HepG2 (cell line): ENCODE results near the gene POMT1. TPM values are rescaled to one million over a fixed set of nuclear protein-coding genes. Genes with fewer than 3 reads are reported as not detected.

Experiments used
- DR1 ChIP-seq: sonication (generic); formaldehyde crosslinking; IDR thresholded peaks from 2 replicates; pipeline ENCODE4 v1.8.0; 2021; ENCODE audit warnings: mild to moderate bottlenecking, missing genetic modification reagents, inconsistent platforms
- KAT7 ChIP-seq: IDR thresholded peaks from 2 replicates; pipeline ENCODE4 v1.6.1; 2018; ENCODE audit warnings: borderline replicate concordance, missing compliant biosample characterization
- MAF1 ChIP-seq: sonication (generic); formaldehyde crosslinking; IDR thresholded peaks from 2 replicates; pipeline ENCODE4 v1.5.0; 2020; ENCODE audit warnings: missing genetic modification reagents, borderline replicate concordance
- MEIS2 ChIP-seq: sonication (generic); formaldehyde crosslinking; IDR thresholded peaks from 2 replicates; pipeline ENCODE4 v1.9.0; 2021; ENCODE audit warnings: mild to moderate bottlenecking, missing genetic modification reagents
- MIER2 ChIP-seq: IDR thresholded peaks from 2 replicates; pipeline ENCODE4 v1.6.1; 2016; ENCODE audit warnings: missing biosample characterization, missing genetic modification reagents
- MYC ChIP-seq: sonication (generic); formaldehyde crosslinking; IDR thresholded peaks from 2 replicates; pipeline ENCODE4 v1.9.0; 2021; ENCODE audit warnings: missing genetic modification reagents, borderline replicate concordance
- PPARG ChIP-seq: conservative IDR thresholded peaks from 2 replicates; pipeline ENCODE4 v1.6.1; 2016; ENCODE audit warnings: missing biosample characterization, missing genetic modification reagents
- SP2 ChIP-seq: sonication (generic); formaldehyde crosslinking; IDR thresholded peaks from 2 replicates; pipeline ENCODE4 v1.5.1; 2020; ENCODE audit warnings: mild to moderate bottlenecking, missing genetic modification reagents
- YEATS2 ChIP-seq: sonication (generic); formaldehyde crosslinking; IDR thresholded peaks from 2 replicates; pipeline ENCODE4 v1.4.0; 2020; ENCODE audit warnings: missing genetic modification reagents, borderline replicate concordance
- ZFP37 ChIP-seq: sonication (generic); formaldehyde crosslinking; IDR thresholded peaks from 2 replicates; pipeline ENCODE4 v1.4.0; 2020; ENCODE audit warnings: missing genetic modification reagents, borderline replicate concordance
- ZFX ChIP-seq: sonication (generic); formaldehyde crosslinking; IDR thresholded peaks from 2 replicates; pipeline ENCODE4 v1.4.0; 2020; ENCODE audit warnings: mild to moderate bottlenecking, low read depth, missing genetic modification reagents, moderate library complexity
- ZNF260 ChIP-seq: sonication (generic); formaldehyde crosslinking; IDR thresholded peaks from 2 replicates; pipeline ENCODE4 v1.4.0; 2020; ENCODE audit warnings: missing genetic modification reagents, low read depth, mild to moderate bottlenecking, borderline replicate concordance
- ZNF30 ChIP-seq: sonication (generic); formaldehyde crosslinking; IDR thresholded peaks from 2 replicates; pipeline ENCODE4 v1.5.0; 2020; ENCODE audit warnings: mild to moderate bottlenecking, missing genetic modification reagents
- ZNF616 ChIP-seq: sonication (generic); formaldehyde crosslinking; IDR thresholded peaks from 2 replicates; pipeline ENCODE4 v1.5.0; 2020; ENCODE audit warnings: low read depth, mild to moderate bottlenecking, missing genetic modification reagents
- ZNF720 ChIP-seq: sonication (generic); formaldehyde crosslinking; IDR thresholded peaks from 2 replicates; pipeline ENCODE4 v1.4.0; 2020; ENCODE audit warnings: missing genetic modification reagents
- ZNF746 ChIP-seq: sonication (generic); formaldehyde crosslinking; IDR thresholded peaks from 2 replicates; pipeline ENCODE4 v1.8.0; 2022; ENCODE audit warnings: mild to moderate bottlenecking, missing genetic modification reagents
- polyA plus RNA-seq, 8 experiments: library from polyadenylated mRNA; depleted of rRNA in 3 of 8; stranded (reverse) in 7 of 8; unstranded in 1 of 8; fragments of >200 nt; fragmentation: Illumina TruSeq in 4 of 8; extraction: Trizol in 4 of 8; gene quantifications; 2 replicates each; pipeline versions ENCODE4 v1.2.1 to v1.2.3, GENCODE V29; 2011 to 2016; ENCODE audit warnings: low read depth in 4 of 8, missing spikeins in 1 of 8, mixed read lengths in 1 of 8; ENCODE audit not compliant: insufficient read depth in 1 of 8
- total RNA-seq, 5 experiments: library from RNA; depleted of rRNA; stranded (reverse); fragments of >200 nt; fragmentation: Illumina TruSeq; extraction: Trizol; gene quantifications; 2 replicates each; pipeline ENCODE4 v1.2.3, GENCODE V29; 2016; ENCODE audit warnings: low read depth in 1 of 5
- TF ChIP-seq, protein P1 (sequence below): sonication (generic); formaldehyde crosslinking; IDR thresholded peaks from 2 replicates; pipeline ENCODE4 v1.8.1; 2023; ENCODE audit warnings: mild to moderate bottlenecking, moderate library complexity, missing genetic modification reagents
- TF ChIP-seq, protein P2 (sequence below): sonication (generic); formaldehyde crosslinking; IDR thresholded peaks from 2 replicates; pipeline ENCODE4 v1.8.0; 2022; ENCODE audit warnings: mild to moderate bottlenecking, missing genetic modification reagents, moderate library complexity
- TF ChIP-seq, protein P3 (sequence below): sonication (generic); formaldehyde crosslinking; IDR thresholded peaks from 2 replicates; pipeline ENCODE4 v1.4.0; 2020; ENCODE audit warnings: missing genetic modification reagents
- TF ChIP-seq, protein P4 (sequence below): sonication (generic); formaldehyde crosslinking; IDR thresholded peaks from 2 replicates; pipeline ENCODE4 v1.5.0; 2020; ENCODE audit warnings: missing genetic modification reagents
- TF ChIP-seq, protein P5 (sequence below): IDR thresholded peaks from 2 replicates; pipeline ENCODE4 v1.6.1; 2012; ENCODE audit warnings: low read length, improper control_type of control experiment

POMT1 gene
- total and polyA plus RNA-seq, 2 of the 13 experiments (the other 11 are each of a cell fraction or from before 2014, with no cell fraction given): 21.6 to 22.7 TPM

DNA sequence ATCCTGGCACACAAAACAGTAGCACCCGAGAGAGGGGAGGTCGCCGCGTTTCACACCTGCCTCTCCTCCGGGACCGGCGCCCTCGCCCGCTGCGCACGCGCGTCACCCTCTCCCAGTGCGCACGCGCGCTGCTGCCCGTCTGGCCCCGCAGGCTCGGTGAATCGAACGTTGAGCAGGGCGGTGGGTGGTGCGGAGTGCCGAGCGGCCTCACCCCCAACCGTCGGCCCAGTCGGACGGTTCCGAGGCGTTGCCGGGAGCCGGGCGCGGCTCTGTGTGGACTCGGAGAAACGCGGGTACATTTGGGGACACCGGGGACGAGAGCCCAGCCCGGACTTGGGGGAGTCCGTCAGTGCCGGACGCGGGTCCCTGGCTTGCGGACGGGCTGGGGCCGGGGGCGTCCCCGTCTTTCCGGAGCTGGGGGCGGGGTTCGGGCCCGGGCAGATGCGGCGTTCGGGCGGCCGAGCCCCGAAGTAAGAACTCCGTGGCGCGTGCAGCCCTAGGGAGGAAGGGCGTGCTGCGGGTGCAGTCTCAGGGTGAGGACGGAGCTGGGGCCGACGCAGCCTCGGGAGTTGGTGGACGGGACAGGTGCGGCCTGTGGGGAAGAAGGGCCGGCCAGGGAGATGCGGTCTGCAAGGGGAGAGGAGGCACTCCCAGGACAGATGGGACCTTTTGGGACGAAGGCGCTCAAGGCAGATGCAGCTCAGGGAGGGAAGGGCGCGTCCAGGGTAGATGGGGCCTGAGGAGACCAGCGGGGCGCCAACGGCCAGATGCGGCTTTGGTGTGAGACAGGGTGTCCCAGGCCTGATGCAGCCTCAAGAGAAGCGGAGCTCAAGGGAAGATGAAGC lies at the start of gene POMT1 (continued):
- TF ChIP-seq, protein P1, sequence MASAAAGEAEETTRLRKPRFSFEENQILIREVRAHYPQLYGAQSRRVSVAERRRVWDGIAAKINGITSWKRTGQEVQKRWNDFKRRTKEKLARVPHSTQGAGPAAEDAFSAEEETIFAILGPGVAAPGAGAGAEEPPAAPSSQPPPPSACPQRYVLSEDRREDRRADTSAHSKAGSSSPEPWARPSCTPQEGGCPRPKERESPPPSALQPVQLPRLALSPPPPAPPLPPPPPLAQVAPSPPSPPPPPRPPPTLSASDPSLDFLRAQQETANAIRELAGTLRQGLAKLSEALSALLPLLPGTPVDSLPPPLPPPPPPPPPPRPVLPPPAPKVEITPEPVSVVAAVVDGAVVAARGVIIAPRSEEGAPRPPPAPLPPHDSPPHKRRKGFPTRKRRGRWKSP: no peak
- peak; percentile 93 for TF ChIP-seq ZFX
- no peak for TF ChIP-seq MAF1
- peak; percentile 92; the same call in 1 of the 2 replicates for TF ChIP-seq ZNF260 (CRISPR knock-in tag)
- TF ChIP-seq ZNF616 (CRISPR knock-in tag): 0 out of 2 replicates have a peak, but pooled peaks have one; percentile 40
- TF ChIP-seq, protein P2, sequence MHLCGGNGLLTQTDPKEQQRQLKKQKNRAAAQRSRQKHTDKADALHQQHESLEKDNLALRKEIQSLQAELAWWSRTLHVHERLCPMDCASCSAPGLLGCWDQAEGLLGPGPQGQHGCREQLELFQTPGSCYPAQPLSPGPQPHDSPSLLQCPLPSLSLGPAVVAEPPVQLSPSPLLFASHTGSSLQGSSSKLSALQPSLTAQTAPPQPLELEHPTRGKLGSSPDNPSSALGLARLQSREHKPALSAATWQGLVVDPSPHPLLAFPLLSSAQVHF: no peak
- peak; percentile 55 for TF ChIP-seq ZNF30 (CRISPR knock-in tag)
- no peak for TF ChIP-seq ZNF720 (CRISPR knock-in tag)
- TF ChIP-seq, protein P3, sequence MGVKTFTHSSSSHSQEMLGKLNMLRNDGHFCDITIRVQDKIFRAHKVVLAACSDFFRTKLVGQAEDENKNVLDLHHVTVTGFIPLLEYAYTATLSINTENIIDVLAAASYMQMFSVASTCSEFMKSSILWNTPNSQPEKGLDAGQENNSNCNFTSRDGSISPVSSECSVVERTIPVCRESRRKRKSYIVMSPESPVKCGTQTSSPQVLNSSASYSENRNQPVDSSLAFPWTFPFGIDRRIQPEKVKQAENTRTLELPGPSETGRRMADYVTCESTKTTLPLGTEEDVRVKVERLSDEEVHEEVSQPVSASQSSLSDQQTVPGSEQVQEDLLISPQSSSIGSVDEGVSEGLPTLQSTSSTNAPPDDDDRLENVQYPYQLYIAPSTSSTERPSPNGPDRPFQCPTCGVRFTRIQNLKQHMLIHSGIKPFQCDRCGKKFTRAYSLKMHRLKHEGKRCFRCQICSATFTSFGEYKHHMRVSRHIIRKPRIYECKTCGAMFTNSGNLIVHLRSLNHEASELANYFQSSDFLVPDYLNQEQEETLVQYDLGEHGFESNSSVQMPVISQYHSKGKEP (CRISPR knock-in tag): no peak
- 0 out of 2 replicates have a peak, but pooled peaks have one; percentile 23 for TF ChIP-seq MEIS2 (CRISPR knock-in tag)
- TF ChIP-seq, protein P4, sequence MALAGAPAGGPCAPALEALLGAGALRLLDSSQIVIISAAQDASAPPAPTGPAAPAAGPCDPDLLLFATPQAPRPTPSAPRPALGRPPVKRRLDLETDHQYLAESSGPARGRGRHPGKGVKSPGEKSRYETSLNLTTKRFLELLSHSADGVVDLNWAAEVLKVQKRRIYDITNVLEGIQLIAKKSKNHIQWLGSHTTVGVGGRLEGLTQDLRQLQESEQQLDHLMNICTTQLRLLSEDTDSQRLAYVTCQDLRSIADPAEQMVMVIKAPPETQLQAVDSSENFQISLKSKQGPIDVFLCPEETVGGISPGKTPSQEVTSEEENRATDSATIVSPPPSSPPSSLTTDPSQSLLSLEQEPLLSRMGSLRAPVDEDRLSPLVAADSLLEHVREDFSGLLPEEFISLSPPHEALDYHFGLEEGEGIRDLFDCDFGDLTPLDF (CRISPR knock-in tag): no peak
- TF ChIP-seq KAT7 (CRISPR knock-in tag): peak; percentile 88
- 0 out of 2 replicates have a peak, but pooled peaks have one; percentile 49 for TF ChIP-seq PPARG
- TF ChIP-seq YEATS2 (CRISPR knock-in tag): peak; percentile 87; the same call in 1 of the 2 replicates
- TF ChIP-seq DR1: no peak
- 0 out of 2 replicates have a peak, but pooled peaks have one; percentile 15 for TF ChIP-seq SP2
- no peak for TF ChIP-seq MIER2
- 0 out of 2 replicates have a peak, but pooled peaks have one; percentile 37 for TF ChIP-seq ZFP37 (CRISPR knock-in tag)
- peak; percentile 61; the same call in 1 of the 2 replicates for TF ChIP-seq MYC
- TF ChIP-seq, protein P5, sequence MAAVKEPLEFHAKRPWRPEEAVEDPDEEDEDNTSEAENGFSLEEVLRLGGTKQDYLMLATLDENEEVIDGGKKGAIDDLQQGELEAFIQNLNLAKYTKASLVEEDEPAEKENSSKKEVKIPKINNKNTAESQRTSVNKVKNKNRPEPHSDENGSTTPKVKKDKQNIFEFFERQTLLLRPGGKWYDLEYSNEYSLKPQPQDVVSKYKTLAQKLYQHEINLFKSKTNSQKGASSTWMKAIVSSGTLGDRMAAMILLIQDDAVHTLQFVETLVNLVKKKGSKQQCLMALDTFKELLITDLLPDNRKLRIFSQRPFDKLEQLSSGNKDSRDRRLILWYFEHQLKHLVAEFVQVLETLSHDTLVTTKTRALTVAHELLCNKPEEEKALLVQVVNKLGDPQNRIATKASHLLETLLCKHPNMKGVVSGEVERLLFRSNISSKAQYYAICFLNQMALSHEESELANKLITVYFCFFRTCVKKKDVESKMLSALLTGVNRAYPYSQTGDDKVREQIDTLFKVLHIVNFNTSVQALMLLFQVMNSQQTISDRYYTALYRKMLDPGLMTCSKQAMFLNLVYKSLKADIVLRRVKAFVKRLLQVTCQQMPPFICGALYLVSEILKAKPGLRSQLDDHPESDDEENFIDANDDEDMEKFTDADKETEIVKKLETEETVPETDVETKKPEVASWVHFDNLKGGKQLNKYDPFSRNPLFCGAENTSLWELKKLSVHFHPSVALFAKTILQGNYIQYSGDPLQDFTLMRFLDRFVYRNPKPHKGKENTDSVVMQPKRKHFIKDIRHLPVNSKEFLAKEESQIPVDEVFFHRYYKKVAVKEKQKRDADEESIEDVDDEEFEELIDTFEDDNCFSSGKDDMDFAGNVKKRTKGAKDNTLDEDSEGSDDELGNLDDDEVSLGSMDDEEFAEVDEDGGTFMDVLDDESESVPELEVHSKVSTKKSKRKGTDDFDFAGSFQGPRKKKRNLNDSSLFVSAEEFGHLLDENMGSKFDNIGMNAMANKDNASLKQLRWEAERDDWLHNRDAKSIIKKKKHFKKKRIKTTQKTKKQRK: no peak
- TF ChIP-seq ZNF746 (CRISPR knock-in tag): no peak
